ENCODE data around the gene ADARB1.

Gene ADARB1

GRCh38 chr21:45109831-45110492 lies 35.6 kb downstream of the ADARB1 start:
- no peak overlapping the region for H3K4me3 ChIP-seq (ENCODE audit: low read depth in 1 of 2, low read length in 2 of 2)
- H3K4me2 ChIP-seq (ENCODE audit: insufficient read depth, low read length), result no peak overlapping the region
- no peak overlapping the region for H2AFZ ChIP-seq (ENCODE audit: low read depth, low read length)
- peaks cover 33% of the 10 kb centered on the region for H3K4me1 ChIP-seq (ENCODE audit: insufficient read depth, low read length)
- DNase-seq, result peak; percentile 46
- no peaks in the 10 kb centered on the region for H3K9me3 ChIP-seq (ENCODE audit: insufficient read depth, low read length, severe bottlenecking)
- H4K20me1 ChIP-seq (ENCODE audit: insufficient read depth, low read length), result peaks cover 28% of the 10 kb centered on the region
- no peaks in the 10 kb centered on the region for H3K27me3 ChIP-seq (ENCODE audit: insufficient read depth, low read length, poor library complexity)
- no peaks in the 10 kb centered on the region for H3K36me3 ChIP-seq (ENCODE audit: insufficient read depth, low read length)
- H3K79me2 ChIP-seq (ENCODE audit: insufficient read depth, low read length), result peaks cover 31% of the 10 kb centered on the region; the same call in 1 of the 2 replicates
- no peak for TF ChIP-seq EZH2 (IDR thresholded peaks at IDR 0.05; ENCODE audit: borderline replicate concordance, low read depth, low read length, severe bottlenecking)
- TF ChIP-seq, protein P1, sequence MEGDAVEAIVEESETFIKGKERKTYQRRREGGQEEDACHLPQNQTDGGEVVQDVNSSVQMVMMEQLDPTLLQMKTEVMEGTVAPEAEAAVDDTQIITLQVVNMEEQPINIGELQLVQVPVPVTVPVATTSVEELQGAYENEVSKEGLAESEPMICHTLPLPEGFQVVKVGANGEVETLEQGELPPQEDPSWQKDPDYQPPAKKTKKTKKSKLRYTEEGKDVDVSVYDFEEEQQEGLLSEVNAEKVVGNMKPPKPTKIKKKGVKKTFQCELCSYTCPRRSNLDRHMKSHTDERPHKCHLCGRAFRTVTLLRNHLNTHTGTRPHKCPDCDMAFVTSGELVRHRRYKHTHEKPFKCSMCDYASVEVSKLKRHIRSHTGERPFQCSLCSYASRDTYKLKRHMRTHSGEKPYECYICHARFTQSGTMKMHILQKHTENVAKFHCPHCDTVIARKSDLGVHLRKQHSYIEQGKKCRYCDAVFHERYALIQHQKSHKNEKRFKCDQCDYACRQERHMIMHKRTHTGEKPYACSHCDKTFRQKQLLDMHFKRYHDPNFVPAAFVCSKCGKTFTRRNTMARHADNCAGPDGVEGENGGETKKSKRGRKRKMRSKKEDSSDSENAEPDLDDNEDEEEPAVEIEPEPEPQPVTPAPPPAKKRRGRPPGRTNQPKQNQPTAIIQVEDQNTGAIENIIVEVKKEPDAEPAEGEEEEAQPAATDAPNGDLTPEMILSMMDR (IDR thresholded peaks at IDR 0.05; ENCODE audit: borderline replicate concordance, extremely low read depth, low read length, poor library complexity, severe bottlenecking), result no peak
- ATAC-seq (ENCODE audit: insufficient read depth, low read depth), result peak; percentile 86
- 0 out of 2 replicates have a peak overlapping the region, but pooled peaks have one; percentile 8 for H3K27ac ChIP-seq (ENCODE audit: low read length)
- no peak overlapping the region for H3K9ac ChIP-seq (ENCODE audit: low read depth, low read length)

- DNase-seq (no peak), ATAC-seq (ENCODE audit: insufficient read depth, low read depth) (no peak)
- H3K4me1 ChIP-seq (ENCODE audit: insufficient read depth, low read length), result peaks cover 33% of the 10 kb centered on the region
- peaks cover 28% of the 10 kb centered on the region for H4K20me1 ChIP-seq (ENCODE audit: insufficient read depth, low read length)
- H3K27ac ChIP-seq (ENCODE audit: low read length), result no peak overlapping the region
- no peak overlapping the region for H3K9ac ChIP-seq (ENCODE audit: low read depth, low read length)
- H3K9me3 ChIP-seq (ENCODE audit: insufficient read depth, low read length, severe bottlenecking), result no peaks in the 10 kb centered on the region
- H2AFZ ChIP-seq (ENCODE audit: low read depth, low read length), result no peak overlapping the region
- H3K27me3 ChIP-seq (ENCODE audit: insufficient read depth, low read length, poor library complexity), result no peaks in the 10 kb centered on the region
- no peak overlapping the region for H3K4me3 ChIP-seq (ENCODE audit: low read depth in 1 of 2, low read length in 2 of 2)
- H3K79me2 ChIP-seq (ENCODE audit: insufficient read depth, low read length), result peaks cover 31% of the 10 kb centered on the region; the same call in 1 of the 2 replicates
- no peaks in the 10 kb centered on the region for H3K36me3 ChIP-seq (ENCODE audit: insufficient read depth, low read length)
- no peak overlapping the region for H3K4me2 ChIP-seq (ENCODE audit: insufficient read depth, low read length)
- TF ChIP-seq EZH2 (IDR thresholded peaks at IDR 0.05; ENCODE audit: borderline replicate concordance, low read depth, low read length, severe bottlenecking), result no peak
- TF ChIP-seq, protein P1 (IDR thresholded peaks at IDR 0.05; ENCODE audit: borderline replicate concordance, extremely low read depth, low read length, poor library complexity, severe bottlenecking), result no peak
Observed at GRCh38 chr21:45110873-45111624, 36.7 kb downstream of the ADARB1 start.

GRCh38 chr21:45111703-45112102 lies 37.3 kb downstream of the ADARB1 start:
- Histone ChIP-seq H3K27ac (ENCODE audit: low read length) (no peak overlapping the region), H3K79me2 (ENCODE audit: insufficient read depth, low read length) (peaks cover 31% of the 10 kb centered on the region; the same call in 1 of the 2 replicates), H3K36me3 (ENCODE audit: insufficient read depth, low read length) (no peaks in the 10 kb centered on the region), H3K4me2 (ENCODE audit: insufficient read depth, low read length) (no peak overlapping the region), H3K4me3 (ENCODE audit: low read depth in 1 of 2, low read length in 2 of 2) (no peak overlapping the region), H3K9me3 (ENCODE audit: insufficient read depth, low read length, severe bottlenecking) (no peaks in the 10 kb centered on the region), H4K20me1 (ENCODE audit: insufficient read depth, low read length) (peaks cover 26% of the 10 kb centered on the region), H2AFZ (ENCODE audit: low read depth, low read length) (no peak overlapping the region), H3K9ac (ENCODE audit: low read depth, low read length) (no peak overlapping the region), H3K4me1 (ENCODE audit: insufficient read depth, low read length) (peaks cover 33% of the 10 kb centered on the region), H3K27me3 (ENCODE audit: insufficient read depth, low read length, poor library complexity) (no peaks in the 10 kb centered on the region)
- peak; percentile 20 for DNase-seq
- ATAC-seq (ENCODE audit: insufficient read depth, low read depth), result no peak
- TF ChIP-seq, protein P1 (IDR thresholded peaks at IDR 0.05; ENCODE audit: borderline replicate concordance, extremely low read depth, low read length, poor library complexity, severe bottlenecking), result no peak
- no peak for TF ChIP-seq EZH2 (IDR thresholded peaks at IDR 0.05; ENCODE audit: borderline replicate concordance, low read depth, low read length, severe bottlenecking)
